ENCODE data around the gene CLEC4F.

GRCh38 chr2:70790136-70790828, 30.1 kb downstream of the CLEC4F start, which contains the start of gene FIGLA:
- TF ChIP-seq POLR2A (IDR thresholded peaks at IDR 0.05; ENCODE audit: low read depth, low read length) (no peak), POLR2AphosphoS5 (IDR thresholded peaks at IDR 0.05; ENCODE audit: low read depth, low read length) (no peak), TAF1 (IDR thresholded peaks at IDR 0.05; ENCODE audit: low read depth, low read length) (no peak)

Data from GM12891 (cell line).